ENCODE data around the gene U2AF2. TPM values are rescaled to one million over a fixed set of nuclear protein-coding genes. Genes with fewer than 3 reads are reported as not detected.

The U2AF2 gene
- total RNA-seq, 1 experiment from 2014 or later, result 323 TPM

DNA sequence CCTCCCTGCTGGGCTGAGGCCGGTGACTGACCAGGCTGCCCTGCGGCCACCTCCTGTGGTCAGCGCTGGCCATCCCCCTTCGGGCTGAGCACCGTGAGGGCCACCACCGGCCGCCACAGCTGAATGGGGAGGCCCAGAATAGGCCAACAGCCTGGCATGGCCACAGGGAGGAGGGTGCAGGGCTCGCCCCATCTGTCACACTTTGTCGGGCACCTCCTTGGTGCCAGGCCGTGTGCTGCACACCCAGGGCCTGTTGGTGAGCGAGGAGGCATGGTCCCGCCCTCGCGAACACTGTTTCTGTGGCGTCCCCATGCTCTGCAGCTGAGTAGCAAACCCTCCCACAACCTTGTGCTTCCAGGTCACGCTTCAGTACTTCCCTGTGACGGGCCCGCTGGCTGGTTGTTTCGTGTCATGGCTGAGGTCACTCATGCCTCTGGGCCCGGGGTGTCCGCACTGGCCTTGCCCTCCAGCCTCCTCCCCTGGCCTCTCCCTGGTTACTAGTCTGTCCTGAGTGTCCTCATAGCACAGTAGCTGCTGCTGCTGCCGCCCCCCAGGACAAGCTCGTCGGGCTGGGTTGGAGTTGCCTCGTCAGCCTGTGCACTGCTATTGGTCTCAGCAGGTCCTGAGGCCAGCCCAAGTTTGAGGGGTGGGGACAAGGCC is 35.4 kb downstream of the U2AF2 start:
- Histone ChIP-seq H3K9me3 (ENCODE audit: insufficient read depth, low read depth) (no peaks in the 10 kb centered on the region), H4K20me1 (ENCODE audit: insufficient read depth) (peaks cover 24% of the 10 kb centered on the region), H3K27ac (no peak overlapping the region), H3F3A (ENCODE audit: insufficient read depth, low read depth) (no peaks in the 10 kb centered on the region), H3K9me2 (ENCODE audit: insufficient read depth) (no peaks in the 10 kb centered on the region), H3K79me2 (ENCODE audit: low read depth) (no peaks in the 10 kb centered on the region; the same call in 1 of the 2 replicates), H3K27me3 (ENCODE audit: insufficient read depth, low read depth) (no peaks in the 10 kb centered on the region), H3K4me1 (replicated peaks; ENCODE audit: insufficient read depth) (no peaks in the 10 kb centered on the region), H2AFZ (no peak overlapping the region), H3K4me2 (no peak overlapping the region), H3K36me3 (ENCODE audit: low read depth) (peaks cover 10% of the 10 kb centered on the region; the same call in 1 of the 2 replicates), H3K4me3 (no peak overlapping the region)
- ChIA-PET POLR2A (ENCODE audit: unreplicated experiment) (interaction anchor here (0.7 kb wide), 1 partner anchor 169 kb away, joined by 4 read pairs; no protein-coding TSS in a partner anchor), CTCF (no interaction called here)
- TF ChIP-seq CTCF (conservative IDR thresholded peaks at IDR 0.05), result no peak
- no peak for TF ChIP-seq EZH2 (IDR thresholded peaks at IDR 0.05; ENCODE audit: low read depth)
- BruUV-seq (replicated peaks), result no TSS peak
- no peak for DNase-seq
- intact Hi-C loops (cut with micrococcal nuclease; ENCODE audit: unreplicated experiment), result no loop called here

DNA sequence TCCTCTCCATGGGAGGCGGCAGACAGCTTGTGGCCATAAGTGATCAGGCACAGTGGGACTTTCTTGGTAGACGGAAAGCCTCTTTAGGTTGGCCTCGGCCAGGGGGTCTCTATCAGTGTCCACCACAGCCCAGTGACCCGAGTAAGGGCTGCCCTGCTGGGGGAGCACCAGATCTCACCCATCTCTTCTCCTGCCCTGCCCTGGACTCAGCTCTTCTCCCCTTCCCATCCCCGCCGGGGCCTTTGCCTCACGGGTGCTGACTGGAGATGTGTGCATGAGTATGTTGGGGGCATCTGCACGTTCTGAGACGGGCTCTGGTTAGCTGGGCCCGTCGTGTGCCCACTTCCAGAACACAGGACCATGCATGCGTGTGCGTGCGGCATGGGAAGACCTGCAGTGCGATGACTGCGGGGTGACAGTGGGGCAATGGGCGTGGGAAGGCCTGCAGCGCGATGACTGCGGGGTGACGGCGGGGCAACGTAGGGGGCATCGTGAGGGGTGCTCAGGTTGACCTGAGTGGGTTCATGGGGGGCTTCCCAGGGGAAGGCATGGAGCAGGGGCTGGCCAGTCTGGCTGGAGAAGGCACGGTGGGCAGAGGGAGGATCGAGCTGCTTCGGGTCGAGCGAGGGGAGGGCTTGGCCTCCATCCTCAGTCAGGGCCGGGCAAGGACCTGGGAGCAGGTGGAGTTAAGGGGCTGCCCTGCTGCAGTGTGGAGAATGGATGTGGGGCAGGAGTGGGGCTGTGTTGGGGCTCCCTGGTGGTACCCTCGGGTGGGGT is 36.1 kb downstream of the U2AF2 start:
- DNase-seq, result no peak
- TF ChIP-seq CTCF (conservative IDR thresholded peaks at IDR 0.05), result no peak
- no peak for TF ChIP-seq EZH2 (IDR thresholded peaks at IDR 0.05; ENCODE audit: low read depth)
- POLR2A ChIA-PET (ENCODE audit: unreplicated experiment), result interaction anchor here (0.7 kb wide), 1 partner anchor 168 kb away, joined by 4 read pairs; no protein-coding TSS in a partner anchor
- H3F3A ChIP-seq (ENCODE audit: insufficient read depth, low read depth), result no peaks in the 10 kb centered on the region
- H3K4me3 ChIP-seq, result no peak overlapping the region
- H3K9me3 ChIP-seq (ENCODE audit: insufficient read depth, low read depth), result no peaks in the 10 kb centered on the region
- H2AFZ ChIP-seq, result no peak overlapping the region
- no peaks in the 10 kb centered on the region for H3K9me2 ChIP-seq (ENCODE audit: insufficient read depth)
- peaks cover 24% of the 10 kb centered on the region for H4K20me1 ChIP-seq (ENCODE audit: insufficient read depth)
- peaks cover 14% of the 10 kb centered on the region for H3K36me3 ChIP-seq (ENCODE audit: low read depth)
- no peaks in the 10 kb centered on the region for H3K27me3 ChIP-seq (ENCODE audit: insufficient read depth, low read depth)
- intact Hi-C loops (cut with micrococcal nuclease; ENCODE audit: unreplicated experiment), result no loop called here
- CTCF ChIA-PET, result interaction anchor here (0.6 kb wide), 1 partner anchor 352 kb away, joined by 3 read pairs; no protein-coding TSS in a partner anchor
- no peak overlapping the region for H3K4me2 ChIP-seq
- no peaks in the 10 kb centered on the region; the same call in 1 of the 2 replicates for H3K79me2 ChIP-seq (ENCODE audit: low read depth)
- H3K27ac ChIP-seq, result no peak overlapping the region
- H3K4me1 ChIP-seq (replicated peaks; ENCODE audit: insufficient read depth), result no peaks in the 10 kb centered on the region
- no TSS peak for BruUV-seq (replicated peaks)

DNA sequence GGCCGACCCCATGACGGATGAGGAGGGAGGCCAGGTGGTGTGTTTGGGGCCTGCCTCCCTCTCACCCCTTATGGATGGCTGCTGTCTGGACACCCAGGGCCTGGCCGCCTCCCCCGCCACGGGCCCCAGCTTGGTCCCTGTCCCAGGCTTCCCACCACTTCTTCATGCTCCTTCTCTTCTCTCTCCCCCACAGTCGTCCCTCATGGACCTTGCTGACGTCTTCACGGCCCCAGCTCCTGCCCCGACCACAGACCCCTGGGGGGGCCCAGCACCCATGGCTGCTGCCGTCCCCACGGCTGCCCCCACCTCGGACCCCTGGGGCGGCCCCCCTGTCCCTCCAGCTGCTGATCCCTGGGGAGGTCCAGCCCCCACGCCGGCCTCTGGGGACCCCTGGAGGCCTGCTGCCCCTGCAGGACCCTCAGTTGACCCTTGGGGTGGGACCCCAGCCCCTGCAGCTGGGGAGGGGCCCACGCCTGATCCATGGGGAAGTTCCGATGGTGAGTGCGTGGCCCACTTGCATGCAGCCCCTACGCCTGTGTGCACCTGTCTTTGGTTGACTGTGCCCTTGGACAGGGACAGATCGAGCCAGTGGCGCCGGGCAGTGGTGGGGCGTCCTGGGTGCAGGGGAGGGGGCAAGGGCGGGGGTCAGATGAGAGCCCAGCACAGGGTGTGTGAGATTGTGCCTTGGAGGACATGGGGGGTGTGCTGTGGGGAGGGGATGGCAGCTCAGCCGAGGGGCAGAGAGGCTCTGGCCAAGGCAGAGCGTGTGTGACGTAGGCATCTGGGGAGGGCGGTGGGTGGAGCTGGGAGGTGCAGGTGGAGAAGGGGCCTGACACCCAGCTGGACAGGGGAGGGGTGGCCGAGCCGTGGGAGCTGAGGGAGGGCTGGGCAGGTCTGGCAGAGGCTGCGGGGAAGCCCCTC is 37.0 kb downstream of the U2AF2 start:
- Histone ChIP-seq H3K9me2 (ENCODE audit: insufficient read depth) (no peaks in the 10 kb centered on the region), H2AFZ (no peak overlapping the region), H3K36me3 (ENCODE audit: low read depth) (peaks cover 12% of the 10 kb centered on the region), H3K4me3 (no peak overlapping the region), H3K27ac (no peak overlapping the region), H4K20me1 (ENCODE audit: insufficient read depth) (peaks cover 19% of the 10 kb centered on the region), H3K4me1 (replicated peaks; ENCODE audit: insufficient read depth) (no peaks in the 10 kb centered on the region), H3F3A (ENCODE audit: insufficient read depth, low read depth) (no peaks in the 10 kb centered on the region), H3K79me2 (ENCODE audit: low read depth) (no peaks in the 10 kb centered on the region), H3K4me2 (no peak overlapping the region), H3K9me3 (ENCODE audit: insufficient read depth, low read depth) (no peaks in the 10 kb centered on the region), H3K27me3 (ENCODE audit: insufficient read depth, low read depth) (no peaks in the 10 kb centered on the region)
- ChIA-PET CTCF (no interaction called here), POLR2A (ENCODE audit: unreplicated experiment) (no interaction called here)
- TF ChIP-seq CTCF (conservative IDR thresholded peaks at IDR 0.05) (no peak), EZH2 (IDR thresholded peaks at IDR 0.05; ENCODE audit: low read depth) (no peak)
- intact Hi-C loops (cut with micrococcal nuclease; ENCODE audit: unreplicated experiment), result no loop called here
- no TSS peak for BruUV-seq (replicated peaks)
- DNase-seq, result no peak
